Tibial artery (tissue), 4 donors: ENCODE data around the gene WDTC1.
"Not testable (repeated sequence)": the region's sequence is repeated elsewhere in the genome, so short reads cannot be mapped to it uniquely, and the experiment has no call there.

Experiments used
- DNase-seq, 2 donors: peaks; one replicate each; pipeline ENCODE4 v3.0.0-alpha.2; 2019
- H3K27ac ChIP-seq, 2 donors: fragments of 200-600 bp; sonication (generic) in 1 of 2; 1 replicate in 1 of 2; 2 replicates in 1 of 2; pipeline ENCODE4 v1.5.1; 2018 to 2019; ENCODE audit warnings: mild to moderate bottlenecking in 1 of 2
- H3K27me3 ChIP-seq, 2 donors: fragments of 200-600 bp; sonication (generic) in 1 of 2; one replicate each; pipeline versions ENCODE4 v1.5.1 to v1.6.0; 2016 to 2019
- H3K36me3 ChIP-seq, 3 donors: fragments of 200-600 bp; sonication (generic) in 2 of 3; one replicate each; pipeline ENCODE4 v1.5.1; 2016 to 2019; ENCODE audit warnings: mild to moderate bottlenecking in 2 of 3
- H3K4me1 ChIP-seq, 4 donors: fragments of 200-600 bp; sonication (generic) in 2 of 4; 1 replicate in 3 of 4; 2 replicates in 1 of 4; pipeline ENCODE4 v1.5.1; 2016 to 2019
- H3K4me3 ChIP-seq, 2 donors: fragments of 200-600 bp; sonication (generic) in 1 of 2; 1 replicate in 1 of 2; 2 replicates in 1 of 2; pipeline ENCODE4 v1.5.1; 2018 to 2019; ENCODE audit warnings: mild to moderate bottlenecking in 2 of 2
- H3K9me3 ChIP-seq, 3 donors: fragments of 200-600 bp; sonication (generic) in 1 of 3; one replicate each; pipeline ENCODE4 v1.5.1; 2016 to 2019
- CTCF ChIP-seq, 2 experiments: fragments of 200-600 bp in 1 of 2; fragments of 450-650 bp in 1 of 2; IDR thresholded peaks; one replicate each; pipeline ENCODE4 v1.5.1; 2017 to 2019; ENCODE audit warnings: antibody characterized with exemption in 2 of 2, mild to moderate bottlenecking in 1 of 2, moderate library complexity in 1 of 2
- intact Hi-C: fragments of 100-400 bp; cut with DNase I; formaldehyde crosslinking; loops from one replicate; pipeline ENCODE4 v1.15.0; 2023; ENCODE audit warnings: low total_unique reads

The WDTC1 gene

GRCh38 chr1:27227765-27228164 lies 6.7 kb upstream of the WDTC1 start:
- no peak for DNase-seq
- intact Hi-C loops = no loop called here
- Histone ChIP-seq H3K4me1 (no peaks in the 10 kb centered on the region), H3K4me3 (no peak overlapping the region), H3K27me3 (no peaks in the 10 kb centered on the region), H3K9me3 (no peaks in the 10 kb centered on the region), H3K36me3 (no peaks in the 10 kb centered on the region), H3K27ac (no peak overlapping the region)
- TF ChIP-seq CTCF (IDR thresholded peaks at IDR 0.05) = no peak

GRCh38 chr1:27233667-27234048 lies 774 bp upstream of the WDTC1 start:
- Histone ChIP-seq H3K36me3 (no peaks in the 10 kb centered on the region), H3K27me3 (no peaks in the 10 kb centered on the region), H3K4me3 (peak overlapping the region; percentile 96 to 99), H3K9me3 (no peaks in the 10 kb centered on the region), H3K4me1 (peaks cover 0 to 25% (median 19%) of the 10 kb centered on the region in 4 donors), H3K27ac (peak overlapping the region; percentile 29 to 57)
- intact Hi-C loops = no loop called here
- no peak for DNase-seq
- no peak for TF ChIP-seq CTCF (IDR thresholded peaks at IDR 0.05)

- Histone ChIP-seq H3K27me3 (no peaks in the 10 kb centered on the region), H3K9me3 (no peaks in the 10 kb centered on the region), H3K4me1 (peaks cover 0 to 25% (median 20%) of the 10 kb centered on the region in 4 donors), H3K4me3 (peak overlapping the region; percentile 96 to 99), H3K27ac (peak overlapping the region; percentile 82 to 94), H3K36me3 (no peaks in the 10 kb centered on the region)
- intact Hi-C loops = no loop called here
- no peak for DNase-seq
- TF ChIP-seq CTCF (IDR thresholded peaks at IDR 0.05) = no peak
These were observed 1.4 kb downstream of the WDTC1 start for GRCh38 chr1:27235827-27236226.

- no peak for TF ChIP-seq CTCF (IDR thresholded peaks at IDR 0.05)
- Histone ChIP-seq H3K36me3 (no peaks in the 10 kb centered on the region), H3K9me3 (no peaks in the 10 kb centered on the region), H3K27me3 (no peaks in the 10 kb centered on the region), H3K27ac (no peak overlapping the region), H3K4me1 (peaks cover 0 to 30% (median 20%) of the 10 kb centered on the region in 4 donors), H3K4me3 (no peak overlapping the region)
- no peak for DNase-seq
- intact Hi-C loops = no loop called here
These were observed 2.7 kb downstream of the WDTC1 start for GRCh38 chr1:27237112-27237511.

GRCh38 chr1:27238032-27238431 lies 3.6 kb downstream of the WDTC1 start:
- peaks cover 0 to 2% (median 0%) of the 10 kb centered on the region in 3 donors for H3K36me3 ChIP-seq
- TF ChIP-seq CTCF (IDR thresholded peaks at IDR 0.05) = no peak
- H3K4me3 ChIP-seq = no peak overlapping the region
- no peaks in the 10 kb centered on the region for H3K27me3 ChIP-seq
- intact Hi-C loops = no loop called here
- no peak overlapping the region for H3K27ac ChIP-seq
- no peaks in the 10 kb centered on the region for H3K9me3 ChIP-seq
- peaks cover 0 to 30% (median 20%) of the 10 kb centered on the region in 4 donors for H3K4me1 ChIP-seq
- no peak for DNase-seq

GRCh38 chr1:27241677-27242076 lies 7.2 kb downstream of the WDTC1 start:
- Histone ChIP-seq H3K36me3 (peaks cover 0 to 6% (median 0%) of the 10 kb centered on the region in 3 donors), H3K9me3 (no peaks in the 10 kb centered on the region), H3K4me1 (peaks cover 0 to 15% (median 5%) of the 10 kb centered on the region in 4 donors), H3K27ac (no peak overlapping the region), H3K4me3 (no peak overlapping the region), H3K27me3 (no peaks in the 10 kb centered on the region)
- intact Hi-C loops = no loop called here
- no peak for TF ChIP-seq CTCF (IDR thresholded peaks at IDR 0.05)
- no peak for DNase-seq

GRCh38 chr1:27243665-27244064 lies 9.2 kb downstream of the WDTC1 start:
- H3K4me1 ChIP-seq, DNase-seq, H3K27me3 ChIP-seq, H3K27ac ChIP-seq, H3K36me3 ChIP-seq, intact Hi-C loops, H3K9me3 ChIP-seq, H3K4me3 ChIP-seq: not testable (repeated sequence)
